GM12878 (cell line): ENCODE measurements around the gene ANAPC15.

Experiments used
- CTCF ChIP-seq, 3 experiments: IDR thresholded peaks in 2 of 3; conservative IDR thresholded peaks in 1 of 3; 2 replicates each; pipeline ENCODE4 v1.5.1; 2011; ENCODE audit warnings: low read depth in 3 of 3, low read length in 3 of 3, mild to moderate bottlenecking in 3 of 3, control low read depth in 2 of 3, moderate library complexity in 2 of 3, inconsistent platforms in 1 of 3, mixed read lengths in 1 of 3; ENCODE audit not compliant: control insufficient read depth in 2 of 3, insufficient read depth in 1 of 3; ENCODE audit errors: extremely low read depth in 1 of 3
- E2F8 ChIP-seq: fragments of 450-650 bp; IDR thresholded peaks from 2 replicates; pipeline ENCODE4 v1.6.1; 2018; ENCODE audit warnings: mild to moderate bottlenecking, low read depth, moderate library complexity; ENCODE audit not compliant: partially characterized antibody
- EZH2 ChIP-seq: IDR thresholded peaks from 2 replicates; pipeline ENCODE4 v1.6.1; 2012; ENCODE audit warnings: low read depth, mild to moderate bottlenecking, control low read depth, inconsistent platforms, low read length, borderline replicate concordance; ENCODE audit not compliant: control insufficient read depth
- MAX ChIP-seq: IDR thresholded peaks from 2 replicates; pipeline ENCODE4 v1.6.1; 2012; ENCODE audit warnings: low read depth, low read length, improper control_type of control experiment
- MLLT1 ChIP-seq: fragments of 450-650 bp; IDR thresholded peaks from 2 replicates; pipeline ENCODE4 v1.6.1; 2016; ENCODE audit warnings: mild to moderate bottlenecking
- POLR2A ChIP-seq: IDR thresholded peaks from 2 replicates; pipeline ENCODE4 v1.6.1; 2011; ENCODE audit warnings: low read depth, mild to moderate bottlenecking, low read length
- POLR2AphosphoS5 ChIP-seq: IDR thresholded peaks from 2 replicates; pipeline ENCODE4 v1.6.1; 2011; ENCODE audit warnings: mild to moderate bottlenecking, low read length, inconsistent platforms
- REST ChIP-seq: IDR thresholded peaks from 2 replicates; pipeline ENCODE4 v1.6.1; 2012; ENCODE audit warnings: mild to moderate bottlenecking, low read depth, low read length
- SUZ12 ChIP-seq: fragments of 200-600 bp; sonication (generic); IDR thresholded peaks from one replicate; pipeline ENCODE4 v1.6.1; 2018; ENCODE audit warnings: antibody characterized with exemption, mild to moderate bottlenecking; ENCODE audit not compliant: unreplicated experiment
- TAF1 ChIP-seq: IDR thresholded peaks from 2 replicates; pipeline ENCODE4 v1.6.1; 2011; ENCODE audit warnings: mild to moderate bottlenecking, low read depth, low read length, borderline replicate concordance
- TCF12 ChIP-seq: IDR thresholded peaks from 2 replicates; pipeline ENCODE4 v1.6.1; 2011; ENCODE audit warnings: low read depth, mild to moderate bottlenecking, low read length

- TF ChIP-seq EZH2: no peak
- no peak for TF ChIP-seq REST
- no peak for TF ChIP-seq TCF12
- no peak for TF ChIP-seq MLLT1
- TF ChIP-seq SUZ12: no peak
- TF ChIP-seq TAF1: no peak
- TF ChIP-seq E2F8: no peak
- no peak for TF ChIP-seq MAX
- TF ChIP-seq POLR2A: no peak
- TF ChIP-seq CTCF (IDR thresholded peaks at IDR 0.05 in 2 of 3, conservative IDR thresholded peaks at IDR 0.05 in 1 of 3; ENCODE audit: control insufficient read depth in 2 of 3, extremely low read depth in 1 of 3, insufficient read depth in 1 of 3, low read depth in 3 of 3, low read length in 3 of 3): no peak
- TF ChIP-seq POLR2AphosphoS5: no peak
These were observed 8.4 kb upstream of the ANAPC15 start for GRCh38 chr11:72120930-72121329.
